ENCODE data around the gene SCAI.

Gene SCAI

DNA sequence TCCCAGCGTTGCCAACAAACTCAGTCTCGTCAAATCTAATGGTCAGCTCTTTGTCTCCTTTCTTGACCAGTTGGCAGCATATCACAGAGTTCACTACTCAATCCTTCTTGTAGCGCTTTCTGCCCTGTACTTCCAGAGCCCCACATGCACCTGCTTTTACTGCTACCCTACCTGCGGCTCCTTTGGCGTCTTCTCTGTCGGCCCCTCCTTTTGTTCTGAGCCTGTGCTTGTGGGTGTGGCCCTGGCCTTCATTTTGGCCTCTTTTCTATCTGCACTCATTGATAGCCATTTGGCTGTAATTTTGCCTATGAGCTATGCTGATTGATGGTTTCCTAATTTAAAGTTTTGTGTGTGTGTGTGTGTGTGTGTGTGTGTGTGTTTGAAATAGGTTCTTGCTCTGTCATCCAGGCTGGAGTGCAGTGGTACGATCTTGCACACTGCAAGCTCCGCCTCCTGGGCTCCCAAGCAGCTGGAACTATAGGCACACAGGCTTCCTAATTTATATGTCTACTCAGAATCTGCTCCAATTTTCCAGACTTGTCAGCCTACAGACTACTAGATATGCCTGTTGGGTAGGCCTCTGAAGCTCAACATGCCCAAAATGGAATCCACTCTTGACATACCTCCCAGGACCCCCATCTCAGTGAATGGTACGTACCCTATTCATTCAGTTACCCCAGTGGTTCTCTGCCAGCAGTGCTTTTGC is 249.1 kb downstream of the SCAI start:
- TF ChIP-seq Cebpa-rat (IDR thresholded peaks at IDR 0.05) = no peak
- H3K9ac ChIP-seq = peak overlapping the region in 6 of 11 experiments; percentile 4 to 59 (median 33); a peak in 8 of 22 replicates
- peaks cover 0 to 12% (median 0%) of the 10 kb centered on the region in 11 experiments; a peak in 4 of 22 replicates for H4K20me1 ChIP-seq
- peak overlapping the region in 5 of 11 experiments; percentile 2 to 44 (median 35); a peak in 5 of 22 replicates for H3K4me2 ChIP-seq
- no peaks in the 10 kb centered on the region for H3K27me3 ChIP-seq
- peaks cover 26 to 93% (median 51%) of the 10 kb centered on the region in 11 experiments for H3K36me3 ChIP-seq
- H3K9me3 ChIP-seq (replicated peaks in 1 of 11) = no peaks in the 10 kb centered on the region
- H3K4me3 ChIP-seq = no peak overlapping the region
- H3K27ac ChIP-seq = peak overlapping the region in 4 of 11 experiments; percentile 20 to 64 (median 52); a peak in 4 of 22 replicates
- H3K4me1 ChIP-seq = peaks cover 0 to 25% (median 15%) of the 10 kb centered on the region in 10 experiments; a peak in 16 of 20 replicates
